B cell (primary cell): ENCODE measurements around the gene CFTR. TPM values are rescaled to one million over a fixed set of nuclear protein-coding genes. Genes with fewer than 3 reads are reported as not detected.

ENCODE experiments used
- ATAC-seq: fragments of 200-7000 bp; cut with Tn5 transposase; one replicate; pipeline ENCODE4 v1.10.0; 2021; ENCODE audit warnings: low read depth, mild to moderate bottlenecking, moderate number of reproducible peaks, moderate library complexity
- CTCF ChIA-PET: fragments of 350-600 bp; sonication (Branson Sonifier 250); formaldehyde crosslinking; loops from one replicate; lab custom pipeline; 2021; ENCODE audit warnings: antibody characterized with exemption, inconsistent platforms; lab: Charles Lee
- POLR2A ChIA-PET: fragments of 350-600 bp; sonication (Branson Sonifier 250); formaldehyde crosslinking; loops from one replicate; lab custom pipeline; 2021; ENCODE audit warnings: antibody characterized with exemption; lab: Charles Lee
- DNase-seq: peaks from one replicate; pipeline ENCODE4 v3.0.0; 2013
- H2AFZ ChIP-seq: 2 replicates; pipeline ENCODE4 v1.6.1; 2012; ENCODE audit warnings: mild to moderate bottlenecking, low read depth, low read length; ENCODE audit not compliant: insufficient read depth, poor library complexity, severe bottlenecking
- H3K27ac ChIP-seq, 2 donors: 1 replicate in 1 of 2; 2 replicates in 1 of 2; pipeline ENCODE4 v1.5.1; 2012 to 2013; ENCODE audit warnings: low read length in 2 of 2, mild to moderate bottlenecking in 2 of 2, moderate library complexity in 1 of 2
- H3K27me3 ChIP-seq, 4 experiments: fragments of 200-600 bp in 1 of 4; sonication (generic) in 1 of 4; replicated peaks in 1 of 4; 1 replicate in 2 of 4; 2 replicates in 2 of 4; pipeline versions ENCODE4 v1.6.1 to v1.7.0; 2013 to 2016; ENCODE audit warnings: low read length in 3 of 4, mild to moderate bottlenecking in 2 of 4, mixed read lengths in 1 of 4, moderate library complexity in 1 of 4; ENCODE audit not compliant: insufficient read depth in 4 of 4, control insufficient read depth in 3 of 4; ENCODE audit errors: control extremely low read depth in 1 of 4
- H3K36me3 ChIP-seq, 2 experiments: replicated peaks in 1 of 2; 1 replicate in 1 of 2; 2 replicates in 1 of 2; pipeline versions ENCODE4 v1.6.1 to v1.7.1; 2013; ENCODE audit warnings: low read length in 1 of 2; ENCODE audit not compliant: insufficient read depth in 2 of 2, control insufficient read depth in 1 of 2; ENCODE audit errors: control extremely low read depth in 1 of 2, extremely low read depth in 1 of 2
- H3K4me1 ChIP-seq, 2 donors: fragments of 200-600 bp in 1 of 2; sonication (generic) in 1 of 2; 1 replicate in 1 of 2; 2 replicates in 1 of 2; pipeline versions ENCODE4 v1.5.1 to v1.6.1; 2013 to 2017; ENCODE audit warnings: low read length in 2 of 2; ENCODE audit not compliant: control insufficient read depth in 2 of 2, insufficient read depth in 2 of 2
- H3K4me2 ChIP-seq: replicated peaks from 2 replicates; pipeline ENCODE3; 2012; ENCODE audit warnings: mild to moderate bottlenecking, low read depth, low read length; ENCODE audit not compliant: poor library complexity, severe bottlenecking
- H3K4me3 ChIP-seq, 5 experiments: fragments of 200-600 bp in 1 of 5; sonication (generic) in 1 of 5; 1 replicate in 3 of 5; 2 replicates in 2 of 5; pipeline versions ENCODE4 v1.5.1 to v1.7.0; 2011 to 2016; ENCODE audit warnings: low read length in 4 of 5, mild to moderate bottlenecking in 4 of 5, low read depth in 2 of 5, control low read depth in 1 of 5, moderate library complexity in 1 of 5; ENCODE audit not compliant: insufficient read depth in 1 of 5; ENCODE audit errors: control extremely low read depth in 1 of 5, extremely low read depth in 1 of 5
- H3K79me2 ChIP-seq: fragments of 200-600 bp; sonication (generic); one replicate; pipeline ENCODE4 v1.6.0; 2016; ENCODE audit warnings: low read length; ENCODE audit not compliant: control insufficient read depth, insufficient read depth
- H3K9ac ChIP-seq: fragments of 200-600 bp; sonication (generic); 2 replicates; pipeline ENCODE4 v1.6.1; 2017; ENCODE audit warnings: mild to moderate bottlenecking, low read length, moderate library complexity
- H3K9me3 ChIP-seq, 3 donors: one replicate each; pipeline versions ENCODE4 v1.6.1 to v1.7.1; 2013; ENCODE audit warnings: low read length in 2 of 3; ENCODE audit not compliant: control insufficient read depth in 2 of 3, insufficient read depth in 1 of 3; ENCODE audit errors: control extremely low read depth in 1 of 3
- H4K20me1 ChIP-seq: 2 replicates; pipeline ENCODE4 v1.6.0; 2012; ENCODE audit warnings: mild to moderate bottlenecking, low read length; ENCODE audit not compliant: insufficient read depth, control insufficient read depth, poor library complexity, severe bottlenecking
- H3K27ac Mint-ChIP-seq: one replicate; pipeline ENCODE4 v1.8.0; 2021; ENCODE audit warnings: mixed read lengths
- H3K27me3 Mint-ChIP-seq: one replicate; pipeline ENCODE4 v1.8.0; 2021; ENCODE audit warnings: mixed read lengths
- H3K4me1 Mint-ChIP-seq: one replicate; pipeline ENCODE4 v1.8.0; 2021; ENCODE audit warnings: mixed read lengths
- H3K4me3 Mint-ChIP-seq: one replicate; pipeline ENCODE4 v1.8.0; 2021; ENCODE audit warnings: mixed read lengths
- H3K9me3 Mint-ChIP-seq: one replicate; pipeline ENCODE4 v1.8.0; 2022; ENCODE audit warnings: mixed read lengths; ENCODE audit not compliant: insufficient read depth
- CTCF ChIP-seq: fragments of 200-600 bp; IDR thresholded peaks from one replicate; pipeline ENCODE4 v1.8.0; 2022; ENCODE audit warnings: antibody characterized with exemption, mild to moderate bottlenecking
- EZH2 ChIP-seq: IDR thresholded peaks from 2 replicates; pipeline ENCODE4 v1.6.1; 2012; ENCODE audit warnings: borderline replicate concordance, low read depth, mild to moderate bottlenecking, moderate library complexity, low read length; ENCODE audit not compliant: insufficient read depth, poor library complexity, severe bottlenecking
- WGBS: methylation state at CpG from one replicate; pipeline ENCODE4 v1.1.5; 2013; ENCODE audit warnings: missing lambda C conversion rate; ENCODE audit not compliant: insufficient coverage; 5-methylcytosine and 5-hydroxymethylcytosine counted together
- intact Hi-C: fragments of 100-400 bp; cut with micrococcal nuclease; formaldehyde crosslinking; loops from one replicate; pipeline ENCODE4 v1.10.0; 2022
- polyA plus RNA-seq: library from polyadenylated mRNA; depleted of rRNA; stranded (reverse); fragments of >200 nt; gene quantifications from 2 replicates; pipeline ENCODE4 v1.2.3, GENCODE V29; 2012
- total RNA-seq, 2 donors: library from RNA; stranded (reverse); fragments of 120-200 nt in 1 of 2; gene quantifications; 1 replicate in 1 of 2; 2 replicates in 1 of 2; pipeline versions ENCODE4 v1.2.3 to v1.2.4, GENCODE V29; 2013 to 2022

CFTR gene
- total and polyA plus RNA-seq, 2 donors (not counting 1 experiment from before 2014, with no cell fraction given) = not detected

- intact Hi-C loops = no loop called here
- Histone ChIP-seq H3K36me3 (no peaks in the 10 kb centered on the region), H2AFZ (no peak overlapping the region), H3K4me2 (no peak overlapping the region), H3K4me3 (no peak overlapping the region), H3K27ac (no peak overlapping the region), H3K27me3 (no peaks in the 10 kb centered on the region), H4K20me1 (no peaks in the 10 kb centered on the region), H3K9ac (no peak overlapping the region), H3K4me1 (no peaks in the 10 kb centered on the region), H3K79me2 (no peaks in the 10 kb centered on the region), H3K9me3 (peaks cover 0 to 2% (median 0%) of the 10 kb centered on the region in 3 donors)
- no CpG with 5 or more reads among the region's 2 CpGs for WGBS
- H3K27me3 Mint-ChIP-seq = no peaks in the 10 kb centered on the region
- ATAC-seq = no peak
- no peak overlapping the region for H3K4me3 Mint-ChIP-seq
- ChIA-PET POLR2A (no interaction called here), CTCF (no interaction called here)
- TF ChIP-seq CTCF (no peak), EZH2 (no peak)
- DNase-seq = no peak
- H3K27ac Mint-ChIP-seq = no peak overlapping the region
- H3K9me3 Mint-ChIP-seq = no peaks in the 10 kb centered on the region
- H3K4me1 Mint-ChIP-seq = no peaks in the 10 kb centered on the region
Measured at GRCh38 chr7:117435475-117436043, 44.3 kb upstream of the CFTR start.

GRCh38 chr7:117444646-117445045 is 35.2 kb upstream of the CFTR start:
- no CpG with 5 or more reads among the region's 1 CpG for WGBS
- no peaks in the 10 kb centered on the region for H3K27me3 Mint-ChIP-seq

More at GRCh38 chr7:117444646-117445045, 35.2 kb upstream of the CFTR start:
- Histone ChIP-seq H3K36me3 (no peaks in the 10 kb centered on the region), H3K4me3 (no peak overlapping the region), H4K20me1 (no peaks in the 10 kb centered on the region), H3K27ac (no peak overlapping the region), H3K9ac (no peak overlapping the region), H3K79me2 (no peaks in the 10 kb centered on the region), H3K4me2 (no peak overlapping the region), H3K4me1 (no peaks in the 10 kb centered on the region), H2AFZ (no peak overlapping the region), H3K9me3 (peaks cover 0 to 12% (median 2%) of the 10 kb centered on the region in 3 donors), H3K27me3 (no peaks in the 10 kb centered on the region)
- Mint-ChIP-seq H3K27ac (no peak overlapping the region), H3K4me1 (no peaks in the 10 kb centered on the region), H3K9me3 (peaks cover 4% of the 10 kb centered on the region), H3K4me3 (no peak overlapping the region)
- POLR2A ChIA-PET = no interaction called here
- ATAC-seq (no peak), DNase-seq (no peak)
- CTCF ChIA-PET = no interaction called here
- TF ChIP-seq CTCF (no peak), EZH2 (no peak)
- intact Hi-C loops = no loop called here
